Posterior cingulate gyrus (tissue), 11 donors: ENCODE results near the gene CSKMT.

Experiments used
- DNase-seq, 10 donors: peaks; one replicate each; pipeline versions ENCODE4 v3.0.0 to v3.0.0-alpha.2; 2020 to 2021; ENCODE audit warnings: mixed read lengths in 3 of 10
- intact Hi-C: fragments of 100-400 bp; cut with DNase I; formaldehyde crosslinking; loops from one replicate; pipeline ENCODE4 v1.15.1; 2023

CSKMT gene

DNA sequence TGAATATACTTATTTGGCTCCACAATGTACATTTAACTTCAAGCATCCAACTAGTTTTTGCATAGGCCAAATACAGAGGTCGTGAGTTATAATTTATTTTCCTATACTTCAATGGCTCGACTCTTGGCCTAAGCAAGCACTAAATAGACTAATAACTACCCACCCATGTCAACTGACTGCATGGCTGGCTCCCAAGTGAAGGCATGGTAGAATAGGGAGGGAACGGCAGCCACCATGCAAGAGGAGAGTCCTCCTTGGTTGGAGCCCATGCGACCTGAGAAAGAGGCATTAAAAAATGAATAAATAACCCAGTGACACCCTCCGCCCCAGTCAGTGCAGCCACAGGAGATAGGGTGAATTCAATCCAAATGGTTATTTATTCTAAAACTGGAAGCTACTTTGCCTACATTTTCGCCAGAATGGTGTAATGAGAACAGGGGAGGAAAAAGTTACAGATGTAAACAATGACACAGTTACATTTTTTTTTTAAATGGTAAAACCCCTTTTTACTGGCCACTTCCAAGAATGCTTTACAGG, 47.2 kb downstream of the CSKMT start:
- intact Hi-C loops: no loop called here
- peak in 1 of 10 donors; percentile 26 for DNase-seq

DNA sequence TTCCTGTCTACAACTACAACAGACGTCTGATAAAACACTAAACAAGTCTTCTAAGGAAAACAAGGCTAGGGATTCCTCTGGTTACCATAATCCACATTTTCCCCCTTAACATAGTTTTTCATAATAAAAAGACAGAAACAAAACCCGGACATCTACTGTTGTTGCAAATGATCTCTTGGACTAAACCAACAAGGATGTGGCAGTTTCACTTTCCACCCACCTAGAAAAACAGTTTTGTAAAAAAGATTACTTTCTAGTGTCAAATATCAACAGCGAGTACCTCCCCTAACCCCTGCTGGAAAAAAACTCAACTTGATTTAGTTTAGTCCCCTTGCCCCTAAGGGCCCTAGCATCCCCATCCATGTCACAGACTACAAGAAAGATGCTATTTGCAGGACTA, 47.7 kb downstream of the CSKMT start:
- DNase-seq: no peak
- intact Hi-C loops: no loop called here

DNA sequence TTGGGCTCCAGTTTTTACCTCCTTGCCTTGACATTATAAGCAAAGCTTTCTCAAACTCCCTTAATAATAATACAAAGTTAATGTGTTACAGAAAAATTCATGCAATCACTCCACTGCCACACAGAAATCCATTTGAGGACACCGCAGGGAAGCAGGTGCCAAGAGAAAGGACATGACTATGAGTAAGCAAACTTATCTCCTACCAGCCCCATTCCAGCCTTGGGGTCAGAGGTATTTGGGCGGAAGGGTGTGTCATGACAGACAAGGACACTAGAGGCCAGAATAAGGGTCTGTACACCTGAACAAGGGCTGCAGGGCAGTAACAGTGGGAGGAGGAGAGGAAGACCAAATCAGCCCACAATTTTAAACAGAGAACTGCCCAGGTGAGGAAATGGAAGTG, 48.2 kb downstream of the CSKMT start:
- intact Hi-C loops: no loop called here
- no peak for DNase-seq

DNA sequence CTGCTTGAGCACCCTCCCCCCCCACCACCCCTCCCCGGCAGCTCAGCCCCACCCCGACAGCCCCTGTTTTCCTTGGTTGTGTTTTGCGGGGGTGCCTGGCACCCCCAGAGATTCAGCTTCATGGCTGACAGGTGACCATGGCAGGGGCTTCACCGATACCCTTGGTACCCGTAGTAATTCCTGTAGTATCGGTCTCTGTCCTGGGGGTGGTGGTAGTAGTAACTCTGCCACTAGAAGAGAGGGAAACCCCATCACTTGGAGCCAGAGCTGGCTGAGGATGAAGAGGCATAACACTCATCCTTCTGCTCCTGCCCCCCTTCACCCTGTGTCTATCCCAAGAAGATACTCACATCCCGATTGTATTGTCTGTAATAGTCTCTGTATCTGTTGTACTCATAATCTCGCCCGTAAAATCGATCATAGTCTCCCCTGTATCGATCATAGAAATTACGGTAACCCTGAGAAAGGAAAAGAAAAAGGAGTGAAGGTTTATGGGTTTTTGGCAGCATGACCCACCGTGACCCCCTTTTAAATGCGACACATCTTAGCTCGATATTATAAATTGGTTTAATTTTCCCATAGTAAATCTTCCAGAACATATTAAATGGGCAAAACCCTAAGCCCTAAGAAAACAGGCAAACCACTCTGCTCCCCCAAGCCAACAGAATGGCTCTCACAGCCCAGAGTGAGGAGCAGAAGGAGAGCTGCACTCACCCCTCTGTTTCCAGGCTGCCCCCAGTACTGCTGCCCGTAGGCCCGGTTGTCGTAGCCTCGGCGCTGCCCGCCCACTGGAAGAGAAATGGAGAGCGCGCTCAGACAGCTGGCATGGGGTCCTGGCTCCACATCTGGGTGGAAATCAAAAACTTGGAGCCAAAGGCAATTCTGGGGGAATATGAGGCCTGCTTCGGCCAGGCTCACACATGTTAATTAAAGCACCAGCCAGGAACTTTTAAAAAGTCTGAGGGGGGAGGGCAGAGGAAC, 50.3 kb downstream of the CSKMT start:
- DNase-seq: no peak
- intact Hi-C loops: no loop called here

DNA sequence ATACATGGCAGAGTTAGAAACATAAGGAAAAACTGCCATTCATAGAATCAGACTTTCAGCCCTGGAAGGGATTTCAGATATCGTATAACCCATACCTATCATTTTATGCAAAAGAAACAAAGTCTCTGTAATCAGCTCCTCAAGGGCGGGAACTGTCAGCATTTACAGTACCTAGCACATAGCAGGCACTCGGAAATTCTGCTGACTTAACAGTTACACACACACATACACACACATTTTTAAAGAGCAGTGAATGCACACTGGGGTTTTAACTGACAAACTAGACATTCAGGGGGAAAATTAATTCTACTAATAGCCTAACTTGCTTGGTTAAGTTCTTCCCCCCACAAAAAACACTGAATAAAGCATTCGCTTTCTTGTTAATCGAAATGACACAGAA, 51.1 kb downstream of the CSKMT start:
- intact Hi-C loops: no loop called here
- DNase-seq: no peak

DNA sequence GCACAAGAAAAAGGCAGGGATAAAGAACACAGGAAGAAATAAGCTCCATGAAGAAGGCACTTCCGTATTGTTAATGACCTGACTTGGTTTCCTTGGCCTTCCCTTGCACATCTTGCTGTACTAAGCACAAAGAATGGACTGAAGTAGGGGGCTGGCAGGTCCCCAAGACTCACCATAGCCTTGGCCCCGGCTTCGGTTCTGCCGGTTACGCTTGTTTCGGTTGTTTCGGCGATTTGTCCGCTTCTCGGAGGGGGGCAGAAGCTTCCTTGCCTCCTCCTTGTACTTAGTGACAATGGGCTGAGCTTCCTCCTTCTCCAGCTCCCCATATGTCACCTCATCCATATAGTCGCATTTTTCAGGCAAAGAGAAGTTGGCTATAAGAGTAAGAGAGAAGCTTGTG, 51.7 kb downstream of the CSKMT start:
- intact Hi-C loops: no loop called here
- no peak for DNase-seq
